GM23338 (cell line): ENCODE data around the gene SLC22A3. TPM values are rescaled to one million over a fixed set of nuclear protein-coding genes. Genes with fewer than 3 reads are reported as not detected.
"Not testable (repeated sequence)": the region's sequence is repeated elsewhere in the genome, so short reads cannot be mapped to it uniquely, and the experiment has no call there.

Experiments used
- ATAC-seq: fragments of 200-7000 bp; cut with Tn5 transposase; 3 replicates; pipeline ENCODE4 v1.9.1; 2020
- DNase-seq: peaks from one replicate; pipeline ENCODE4 v3.0.0-alpha.2; 2015; ENCODE audit warnings: low spot score
- H2AFZ ChIP-seq: fragments of 200-600 bp; sonication (generic); 2 replicates; pipeline ENCODE4 v1.8.0; 2016; ENCODE audit warnings: antibody characterized with exemption, mild to moderate bottlenecking, moderate library complexity
- H3F3A ChIP-seq: fragments of 200-600 bp; sonication (generic); replicated peaks from 2 replicates; pipeline ENCODE4 v1.8.0; 2017; ENCODE audit warnings: antibody characterized with exemption, mixed run types, low read depth
- H3K27ac ChIP-seq: fragments of 200-600 bp; sonication (generic); 2 replicates; pipeline ENCODE4 v1.6.1; 2016; ENCODE audit warnings: low read depth
- H3K27me3 ChIP-seq: fragments of 200-600 bp; sonication (generic); 2 replicates; pipeline ENCODE4 v1.8.0; 2016; ENCODE audit warnings: mild to moderate bottlenecking, mixed run types, moderate library complexity; ENCODE audit not compliant: insufficient read depth
- H3K36me3 ChIP-seq: fragments of 200-600 bp; sonication (generic); 2 replicates; pipeline ENCODE4 v1.8.0; 2016; ENCODE audit warnings: mild to moderate bottlenecking; ENCODE audit not compliant: insufficient read depth
- H3K4me1 ChIP-seq: fragments of 200-600 bp; sonication (generic); 2 replicates; pipeline ENCODE4 v1.8.0; 2016; ENCODE audit warnings: mild to moderate bottlenecking, moderate library complexity; ENCODE audit not compliant: insufficient read depth
- H3K4me2 ChIP-seq: fragments of 200-600 bp; sonication (generic); 2 replicates; pipeline ENCODE4 v1.7.1; 2017; ENCODE audit warnings: mixed run types
- H3K4me3 ChIP-seq: fragments of 200-600 bp; sonication (generic); 2 replicates; pipeline ENCODE4 v1.6.1; 2016; ENCODE audit warnings: mixed run types
- H3K79me2 ChIP-seq: fragments of 200-600 bp; sonication (generic); replicated peaks from 2 replicates; pipeline ENCODE4 v1.8.0; 2017; ENCODE audit warnings: mild to moderate bottlenecking; ENCODE audit not compliant: insufficient read depth
- H3K9me2 ChIP-seq: fragments of 200-600 bp; sonication (generic); 2 replicates; pipeline ENCODE4 v1.8.0; 2017; ENCODE audit not compliant: insufficient read depth
- H4K20me1 ChIP-seq: fragments of 200-600 bp; sonication (generic); replicated peaks from 2 replicates; pipeline ENCODE4 v1.8.0; 2017; ENCODE audit warnings: mild to moderate bottlenecking; ENCODE audit not compliant: insufficient read depth
- H3K27ac Mint-ChIP-seq: 2 replicates; pipeline ENCODE4 v1.8.0; 2020; ENCODE audit warnings: inconsistent platforms, mild to moderate bottlenecking, moderate library complexity, mixed read lengths
- H3K27me3 Mint-ChIP-seq: 3 replicates; pipeline ENCODE4 v1.8.0; 2022; ENCODE audit warnings: low read depth, mild to moderate bottlenecking, moderate library complexity, mixed read lengths, inconsistent platforms; ENCODE audit not compliant: insufficient read depth, poor library complexity
- H3K36me3 Mint-ChIP-seq: 3 replicates; pipeline ENCODE4 v1.8.0; 2021; ENCODE audit warnings: low read depth, mild to moderate bottlenecking, inconsistent platforms, moderate library complexity, mixed read lengths
- H3K4me1 Mint-ChIP-seq: 3 replicates; pipeline ENCODE4 v1.8.0; 2020; ENCODE audit warnings: mild to moderate bottlenecking, inconsistent platforms, mixed read lengths
- H3K4me3 Mint-ChIP-seq: 3 replicates; pipeline ENCODE4 v1.8.0; 2021; ENCODE audit warnings: moderate library complexity, mild to moderate bottlenecking, inconsistent platforms, mixed read lengths
- H3K9me3 Mint-ChIP-seq: 3 replicates; pipeline ENCODE4 v1.8.0; 2020; ENCODE audit warnings: moderate library complexity, mild to moderate bottlenecking, inconsistent platforms, mixed read lengths
- CREB1 ChIP-seq: fragments of 250-450 bp; sonication (Bioruptor Pico); IDR thresholded peaks from 2 replicates; pipeline ENCODE4 v1.5.0; 2020; ENCODE audit warnings: low read depth, mild to moderate bottlenecking, moderate library complexity
- EZH2 ChIP-seq: fragments of 200-600 bp; sonication (generic); IDR thresholded peaks from one replicate; pipeline ENCODE4 v1.8.0; 2017; ENCODE audit warnings: antibody characterized with exemption, mild to moderate bottlenecking, low read depth; ENCODE audit not compliant: unreplicated experiment
- EZH2phosphoT487 ChIP-seq: fragments of 200-600 bp; sonication (generic); IDR thresholded peaks from one replicate; pipeline ENCODE4 v1.8.1; 2018; ENCODE audit warnings: antibody characterized with exemption; ENCODE audit not compliant: unreplicated experiment
- JUNB ChIP-seq: IDR thresholded peaks from one replicate; pipeline ENCODE4 v1.6.1; 2016; ENCODE audit warnings: antibody characterized with exemption; ENCODE audit not compliant: unreplicated experiment
- STAT1 ChIP-seq: IDR thresholded peaks from one replicate; pipeline ENCODE4 v1.6.1; 2016; ENCODE audit warnings: antibody characterized with exemption; ENCODE audit not compliant: unreplicated experiment
- ZNF114 ChIP-seq: fragments of 250-450 bp; sonication (Bioruptor Pico); IDR thresholded peaks from 2 replicates; pipeline ENCODE4 v1.5.0; 2020; ENCODE audit warnings: mild to moderate bottlenecking, moderate library complexity
- ZNF331 ChIP-seq: fragments of 250-450 bp; sonication (Bioruptor Pico); IDR thresholded peaks from 2 replicates; pipeline ENCODE4 v1.5.0; 2020; ENCODE audit warnings: low read depth, mild to moderate bottlenecking, moderate library complexity
- polyA plus RNA-seq: library from polyadenylated mRNA; unstranded; fragments of >200 nt; fragmentation: Nextera tagmentation; extraction: Ambion mirVana; gene quantifications from 2 replicates; pipeline ENCODE4 v1.2.1, GENCODE V29; 2016
- total RNA-seq: library from RNA; depleted of rRNA; stranded (reverse); fragments of >200 nt; shearing (Covaris generic); gene quantifications from 2 replicates; pipeline ENCODE4 v1.2.3, GENCODE V29; 2014
- TF ChIP-seq, protein P1 (sequence below): IDR thresholded peaks from 2 replicates; pipeline ENCODE4 v1.6.1; 2016; ENCODE audit warnings: antibody characterized with exemption
- TF ChIP-seq, protein P2 (sequence below): fragments of 250-450 bp; sonication (Bioruptor Pico); IDR thresholded peaks from 2 replicates; pipeline ENCODE4 v1.5.0; 2020; ENCODE audit warnings: mild to moderate bottlenecking, moderate library complexity

Gene SLC22A3
- total and polyA plus RNA-seq, 2 experiments from 2014 or later = 0.78 to 3.2 TPM

DNA sequence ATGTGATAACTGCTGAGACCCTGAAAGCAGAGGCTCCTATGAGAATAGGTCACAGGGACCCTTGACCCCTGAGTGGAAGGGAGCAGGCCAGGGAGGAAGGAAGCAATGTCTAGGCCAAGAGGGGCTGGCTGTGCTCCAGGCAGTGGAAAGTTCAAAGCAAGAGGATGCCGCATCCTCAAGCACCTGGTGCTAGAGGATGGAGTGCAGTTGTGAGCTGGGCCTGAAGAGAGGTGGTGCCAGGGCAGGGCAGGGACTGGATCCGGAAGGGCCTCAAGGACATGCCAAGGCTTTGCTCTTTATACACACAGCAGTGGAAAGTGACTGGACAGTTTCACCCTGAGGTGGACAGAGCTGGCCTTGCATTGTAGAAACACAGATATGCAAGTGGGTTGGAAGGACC is 97.0 kb downstream of the SLC22A3 start:
- Mint-ChIP-seq H3K27ac (no peak overlapping the region), H3K4me1 (no peaks in the 10 kb centered on the region), H3K27me3 (no peaks in the 10 kb centered on the region), H3K36me3 (peaks cover 7% of the 10 kb centered on the region; the same call in 2 of the 3 replicates), H3K4me3 (no peak overlapping the region), H3K9me3 (peaks cover 3% of the 10 kb centered on the region; the same call in 1 of the 3 replicates)
- no peaks in the 10 kb centered on the region for H3K27me3 ChIP-seq
- no peak overlapping the region for H3K4me2 ChIP-seq
- H3K27ac ChIP-seq = no peak overlapping the region
- no peak for ATAC-seq
- no peak for TF ChIP-seq JUNB
- no peak overlapping the region for H2AFZ ChIP-seq
- no peak overlapping the region for H3K4me3 ChIP-seq
- H3K36me3 ChIP-seq = no peaks in the 10 kb centered on the region
- no peak for DNase-seq
- H4K20me1 ChIP-seq = no peaks in the 10 kb centered on the region
- no peaks in the 10 kb centered on the region for H3K79me2 ChIP-seq
- H3K9me2 ChIP-seq = 0 out of 2 replicates have a peak, but pooled peaks cover 4% of the 10 kb centered on the region
- H3K4me1 ChIP-seq = no peaks in the 10 kb centered on the region
- H3F3A ChIP-seq = no peaks in the 10 kb centered on the region

- H3K9me2 ChIP-seq = 0 out of 2 replicates have a peak, but pooled peaks cover 1% of the 10 kb centered on the region
- no peak for DNase-seq
- TF ChIP-seq EZH2 (no peak), EZH2phosphoT487 (no peak), ZNF331 (CRISPR knock-in tag) (no peak), ZNF114 (CRISPR knock-in tag) (no peak), STAT1 (no peak), CREB1 (CRISPR knock-in tag) (no peak), JUNB (no peak)
- TF ChIP-seq, protein P1, sequence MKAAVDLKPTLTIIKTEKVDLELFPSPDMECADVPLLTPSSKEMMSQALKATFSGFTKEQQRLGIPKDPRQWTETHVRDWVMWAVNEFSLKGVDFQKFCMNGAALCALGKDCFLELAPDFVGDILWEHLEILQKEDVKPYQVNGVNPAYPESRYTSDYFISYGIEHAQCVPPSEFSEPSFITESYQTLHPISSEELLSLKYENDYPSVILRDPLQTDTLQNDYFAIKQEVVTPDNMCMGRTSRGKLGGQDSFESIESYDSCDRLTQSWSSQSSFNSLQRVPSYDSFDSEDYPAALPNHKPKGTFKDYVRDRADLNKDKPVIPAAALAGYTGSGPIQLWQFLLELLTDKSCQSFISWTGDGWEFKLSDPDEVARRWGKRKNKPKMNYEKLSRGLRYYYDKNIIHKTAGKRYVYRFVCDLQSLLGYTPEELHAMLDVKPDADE = no peak
- TF ChIP-seq, protein P2, sequence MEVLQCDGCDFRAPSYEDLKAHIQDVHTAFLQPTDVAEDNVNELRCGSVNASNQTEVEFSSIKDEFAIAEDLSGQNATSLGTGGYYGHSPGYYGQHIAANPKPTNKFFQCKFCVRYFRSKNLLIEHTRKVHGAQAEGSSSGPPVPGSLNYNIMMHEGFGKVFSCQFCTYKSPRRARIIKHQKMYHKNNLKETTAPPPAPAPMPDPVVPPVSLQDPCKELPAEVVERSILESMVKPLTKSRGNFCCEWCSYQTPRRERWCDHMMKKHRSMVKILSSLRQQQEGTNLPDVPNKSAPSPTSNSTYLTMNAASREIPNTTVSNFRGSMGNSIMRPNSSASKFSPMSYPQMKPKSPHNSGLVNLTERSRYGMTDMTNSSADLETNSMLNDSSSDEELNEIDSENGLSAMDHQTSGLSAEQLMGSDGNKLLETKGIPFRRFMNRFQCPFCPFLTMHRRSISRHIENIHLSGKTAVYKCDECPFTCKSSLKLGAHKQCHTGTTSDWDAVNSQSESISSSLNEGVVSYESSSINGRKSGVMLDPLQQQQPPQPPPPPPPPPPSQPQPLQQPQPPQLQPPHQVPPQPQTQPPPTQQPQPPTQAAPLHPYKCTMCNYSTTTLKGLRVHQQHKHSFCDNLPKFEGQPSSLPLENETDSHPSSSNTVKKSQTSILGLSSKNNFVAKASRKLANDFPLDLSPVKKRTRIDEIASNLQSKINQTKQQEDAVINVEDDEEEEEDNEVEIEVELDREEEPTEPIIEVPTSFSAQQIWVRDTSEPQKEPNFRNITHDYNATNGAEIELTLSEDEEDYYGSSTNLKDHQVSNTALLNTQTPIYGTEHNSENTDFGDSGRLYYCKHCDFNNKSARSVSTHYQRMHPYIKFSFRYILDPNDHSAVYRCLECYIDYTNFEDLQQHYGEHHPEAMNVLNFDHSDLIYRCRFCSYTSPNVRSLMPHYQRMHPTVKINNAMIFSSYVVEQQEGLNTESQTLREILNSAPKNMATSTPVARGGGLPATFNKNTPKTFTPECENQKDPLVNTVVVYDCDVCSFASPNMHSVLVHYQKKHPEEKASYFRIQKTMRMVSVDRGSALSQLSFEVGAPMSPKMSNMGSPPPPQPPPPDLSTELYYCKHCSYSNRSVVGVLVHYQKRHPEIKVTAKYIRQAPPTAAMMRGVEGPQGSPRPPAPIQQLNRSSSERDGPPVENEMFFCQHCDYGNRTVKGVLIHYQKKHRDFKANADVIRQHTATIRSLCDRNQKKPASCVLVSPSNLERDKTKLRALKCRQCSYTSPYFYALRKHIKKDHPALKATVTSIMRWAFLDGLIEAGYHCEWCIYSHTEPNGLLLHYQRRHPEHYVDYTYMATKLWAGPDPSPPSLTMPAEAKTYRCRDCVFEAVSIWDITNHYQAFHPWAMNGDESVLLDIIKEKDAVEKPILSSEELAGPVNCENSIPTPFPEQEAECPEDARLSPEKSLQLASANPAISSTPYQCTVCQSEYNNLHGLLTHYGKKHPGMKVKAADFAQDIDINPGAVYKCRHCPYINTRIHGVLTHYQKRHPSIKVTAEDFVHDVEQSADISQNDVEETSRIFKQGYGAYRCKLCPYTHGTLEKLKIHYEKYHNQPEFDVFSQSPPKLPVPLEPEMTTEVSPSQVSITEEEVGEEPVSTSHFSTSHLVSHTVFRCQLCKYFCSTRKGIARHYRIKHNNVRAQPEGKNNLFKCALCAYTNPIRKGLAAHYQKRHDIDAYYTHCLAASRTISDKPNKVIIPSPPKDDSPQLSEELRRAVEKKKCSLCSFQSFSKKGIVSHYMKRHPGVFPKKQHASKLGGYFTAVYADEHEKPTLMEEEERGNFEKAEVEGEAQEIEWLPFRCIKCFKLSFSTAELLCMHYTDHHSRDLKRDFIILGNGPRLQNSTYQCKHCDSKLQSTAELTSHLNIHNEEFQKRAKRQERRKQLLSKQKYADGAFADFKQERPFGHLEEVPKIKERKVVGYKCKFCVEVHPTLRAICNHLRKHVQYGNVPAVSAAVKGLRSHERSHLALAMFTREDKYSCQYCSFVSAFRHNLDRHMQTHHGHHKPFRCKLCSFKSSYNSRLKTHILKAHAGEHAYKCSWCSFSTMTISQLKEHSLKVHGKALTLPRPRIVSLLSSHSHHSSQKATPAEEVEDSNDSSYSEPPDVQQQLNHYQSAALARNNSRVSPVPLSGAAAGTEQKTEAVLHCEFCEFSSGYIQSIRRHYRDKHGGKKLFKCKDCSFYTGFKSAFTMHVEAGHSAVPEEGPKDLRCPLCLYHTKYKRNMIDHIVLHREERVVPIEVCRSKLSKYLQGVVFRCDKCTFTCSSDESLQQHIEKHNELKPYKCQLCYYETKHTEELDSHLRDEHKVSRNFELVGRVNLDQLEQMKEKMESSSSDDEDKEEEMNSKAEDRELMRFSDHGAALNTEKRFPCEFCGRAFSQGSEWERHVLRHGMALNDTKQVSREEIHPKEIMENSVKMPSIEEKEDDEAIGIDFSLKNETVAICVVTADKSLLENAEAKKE (CRISPR knock-in tag) = no peak
- Mint-ChIP-seq H3K27me3 (no peaks in the 10 kb centered on the region), H3K4me3 (no peak overlapping the region), H3K9me3 (peaks cover 3% of the 10 kb centered on the region; the same call in 1 of the 3 replicates), H3K4me1 (no peaks in the 10 kb centered on the region), H3K27ac (no peak overlapping the region), H3K36me3 (peaks cover 7% of the 10 kb centered on the region; the same call in 2 of the 3 replicates)
- no peak for ATAC-seq
- H3K36me3 ChIP-seq = no peaks in the 10 kb centered on the region
- no peak overlapping the region for H3K27ac ChIP-seq
- H2AFZ ChIP-seq = no peak overlapping the region
- no peaks in the 10 kb centered on the region for H3K79me2 ChIP-seq
- H3K4me1 ChIP-seq = no peaks in the 10 kb centered on the region
- no peaks in the 10 kb centered on the region for H3F3A ChIP-seq
- H3K4me3 ChIP-seq = no peak overlapping the region
- H3K27me3 ChIP-seq = no peaks in the 10 kb centered on the region
- no peak overlapping the region for H3K4me2 ChIP-seq
- no peaks in the 10 kb centered on the region for H4K20me1 ChIP-seq
Measured at GRCh38 chr6:160447350-160447749, 99.2 kb downstream of the SLC22A3 start.

GRCh38 chr6:160449787-160450186 is 101.6 kb downstream of the SLC22A3 start:
- ATAC-seq = not testable (repeated sequence)

More at GRCh38 chr6:160449787-160450186, 101.6 kb downstream of the SLC22A3 start:
- not testable (repeated sequence) for H3K27me3 ChIP-seq, H3K4me1 ChIP-seq, H3K4me2 ChIP-seq, H4K20me1 ChIP-seq, H3K36me3 Mint-ChIP-seq, H3K36me3 ChIP-seq, H3K4me3 Mint-ChIP-seq, H3K9me3 Mint-ChIP-seq, H3K27ac Mint-ChIP-seq, H3K4me1 Mint-ChIP-seq, H3K4me3 ChIP-seq, H3F3A ChIP-seq, H3K9me2 ChIP-seq, H3K27me3 Mint-ChIP-seq, H2AFZ ChIP-seq, H3K27ac ChIP-seq, DNase-seq, H3K79me2 ChIP-seq
